ENCODE results near the gene ADAMTS2. TPM values are rescaled to one million over a fixed set of nuclear protein-coding genes. Genes with fewer than 3 reads are reported as not detected.
A peak's percentile ranks its signal among the peaks of the same experiment; 100 is the strongest.

ADAMTS2 gene
- total and polyA plus RNA-seq, 2 of the 8 experiments (the other 6 are each of a cell fraction or from before 2014, with no cell fraction given): 6.6 to 7.3 TPM

DNA sequence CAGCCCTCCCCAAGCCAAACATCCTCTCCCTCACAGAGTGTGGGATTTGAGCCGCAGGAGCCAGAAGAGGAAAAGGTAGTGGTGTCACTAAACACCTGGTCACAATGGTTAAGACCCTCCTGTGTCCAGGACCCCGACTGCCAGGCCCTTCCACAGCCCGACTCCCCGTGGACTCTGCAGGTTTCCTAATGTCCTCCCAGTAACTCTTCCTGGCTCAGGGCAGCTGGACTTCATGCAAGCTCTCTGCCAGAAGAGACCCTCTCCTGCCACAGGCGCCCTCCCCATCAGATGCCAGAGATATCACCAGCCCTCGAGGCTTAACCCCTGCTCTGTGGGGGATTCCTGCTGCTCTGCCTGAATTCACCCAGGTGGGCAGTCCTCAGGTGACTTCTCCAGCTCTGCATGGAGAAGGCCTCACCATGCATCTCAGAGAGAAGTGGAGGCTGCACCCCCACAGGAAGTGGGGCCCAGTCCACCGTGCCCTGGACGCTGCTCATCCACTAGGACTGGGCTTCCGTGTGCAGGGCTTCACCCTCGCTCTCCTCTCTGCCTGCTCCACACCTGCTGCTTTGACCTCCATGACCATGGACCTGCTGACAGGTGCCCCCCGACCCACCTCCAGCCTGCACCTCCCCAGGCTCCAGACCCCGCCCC, 111.2 kb downstream of the ADAMTS2 start:
- DNase-seq (ENCODE audit: low read depth in 1 of 2, low spot score in 2 of 2) (no peak), FAIRE-seq (no peak)
- no peak overlapping the region for H3K4me3 ChIP-seq (ENCODE audit: extremely low read depth in 1 of 4, insufficient read depth in 2 of 4, low read depth in 3 of 4, low read length in 4 of 4)
- H3K14ac ChIP-seq (ENCODE audit: insufficient read length): no peak overlapping the region
- H4K91ac ChIP-seq (replicated peaks; ENCODE audit: insufficient read length, low read length): no peak overlapping the region
- peaks cover 0 to under 1% (median 0%) of the 10 kb centered on the region in 4 experiments; a peak in 2 of 7 replicates for H3K4me1 ChIP-seq (replicated peaks in 1 of 4; ENCODE audit: control insufficient read depth in 3 of 4, insufficient read depth in 4 of 4, low read length in 3 of 4)
- H3K4ac ChIP-seq (replicated peaks; ENCODE audit: insufficient read length, low read depth, low read length): no peak overlapping the region
- H3K27ac ChIP-seq (ENCODE audit: low read depth, low read length): no peak overlapping the region
- CTCF ChIA-PET (ENCODE audit: partially characterized antibody): interaction anchor here (0.9 to 1.9 kb wide), 3 partner anchors 24 to 42 kb away, joined by 3 to 4 read pairs (median 4); no protein-coding TSS in a partner anchor
- no peak overlapping the region for H2AK5ac ChIP-seq (ENCODE audit: low read depth, low read length)
- H3K18ac ChIP-seq (ENCODE audit: extremely low read depth, low read length): no peak overlapping the region
- no peak overlapping the region for H2BK12ac ChIP-seq (ENCODE audit: low read depth, low read length)
- no peak overlapping the region for H2BK120ac ChIP-seq (replicated peaks; ENCODE audit: low read depth, low read length)
- H3K36me3 ChIP-seq (ENCODE audit: control insufficient read depth in 2 of 4, insufficient read depth in 4 of 4, low read length in 3 of 4): no peaks in the 10 kb centered on the region; a peak in 1 of 8 replicates
- H3K4me2 ChIP-seq (ENCODE audit: insufficient read depth in 1 of 2, low read depth in 2 of 2, low read length in 2 of 2): no peak overlapping the region
- no peak overlapping the region for H3K56ac ChIP-seq (replicated peaks; ENCODE audit: insufficient read length, low read depth, low read length)
- no peaks in the 10 kb centered on the region for H3K79me1 ChIP-seq (ENCODE audit: low read depth, low read length)
- H2AFZ ChIP-seq (ENCODE audit: low read length): no peak overlapping the region
- WGBS, 2 experiments (ENCODE audit: extremely low coverage in 1 of 2, insufficient coverage in 1 of 2, insufficient read length in 1 of 2, insufficient replicate concordance in 2 of 2, low coverage in 1 of 2, low lambda C conversion rate in 2 of 2, missing lambda C conversion rate in 1 of 2): 77% methylated on average over 8 of the region's 12 CpGs; no CpG with 5 or more reads in 1 of the 2 experiments
- no peak overlapping the region for H3K23ac ChIP-seq (ENCODE audit: insufficient read length)
- H4K8ac ChIP-seq (ENCODE audit: extremely low read depth, insufficient read depth, low read length): no peak overlapping the region
- no peaks in the 10 kb centered on the region for H4K20me1 ChIP-seq (replicated peaks in 1 of 2; ENCODE audit: control insufficient read depth in 1 of 2, insufficient read depth in 2 of 2, low read length in 2 of 2)
- H3K79me2 ChIP-seq (ENCODE audit: control insufficient read depth in 1 of 2, insufficient read depth in 2 of 2, low read length in 2 of 2): no peaks in the 10 kb centered on the region
- H2BK5ac ChIP-seq (ENCODE audit: low read depth, low read length): peak overlapping the region; percentile 23; the same call in 1 of the 2 replicates
- H2BK20ac ChIP-seq (ENCODE audit: low read length): no peak overlapping the region
- H4K5ac ChIP-seq (ENCODE audit: insufficient read length, low read depth, low read length): no peak overlapping the region
- no peak overlapping the region for H3K9ac ChIP-seq (replicated peaks in 1 of 4; ENCODE audit: extremely low read depth in 1 of 4, low read depth in 3 of 4, low read length in 3 of 4)
- H3K9me3 ChIP-seq (ENCODE audit: insufficient read depth in 2 of 2, low read depth in 1 of 2, low read length in 1 of 2): peaks cover 4% of the 10 kb centered on the region in 2 experiments; a peak in 1 of 4 replicates
- no peaks in the 10 kb centered on the region for H3K27me3 ChIP-seq (replicated peaks in 1 of 4; ENCODE audit: control insufficient read depth in 3 of 4, extremely low read depth in 1 of 4, insufficient read depth in 3 of 4, low read length in 3 of 4)
- no peaks in the 10 kb centered on the region for H3K23me2 ChIP-seq (ENCODE audit: low read depth, low read length)
- POLR2A ChIA-PET (ENCODE audit: partially characterized antibody): no interaction called here
- H2BK15ac ChIP-seq (ENCODE audit: low read length): no peak overlapping the region
- no peak for TF ChIP-seq CTBP2 (IDR thresholded peaks at IDR 0.05; ENCODE audit: borderline replicate concordance, insufficient read depth, insufficient read length, low read length)
- TF ChIP-seq CBX8 (IDR thresholded peaks at IDR 0.05; ENCODE audit: borderline replicate concordance, low read depth, low read length): no peak
- no peak for TF ChIP-seq NANOG (IDR thresholded peaks at IDR 0.05; ENCODE audit: insufficient read depth, low read depth, low read length, poor library complexity, severe bottlenecking)
- no peak for TF ChIP-seq HDAC2 (IDR thresholded peaks at IDR 0.05; ENCODE audit: borderline replicate concordance in 1 of 2, low read depth in 2 of 2, low read length in 2 of 2)
- no peak for TF ChIP-seq CEBPB (IDR thresholded peaks at IDR 0.05; ENCODE audit: low read depth, low read length)
- TF ChIP-seq YY1 (IDR thresholded peaks at IDR 0.05; ENCODE audit: low read depth, low read length): no peak
- no peak for TF ChIP-seq POU5F1 (IDR thresholded peaks at IDR 0.05; ENCODE audit: low read depth, low read length)
- no peak for TF ChIP-seq TAF1 (IDR thresholded peaks at IDR 0.05; ENCODE audit: low read depth, low read length)
- TF ChIP-seq RAD21 (IDR thresholded peaks at IDR 0.05 in 1 of 2, conservative IDR thresholded peaks at IDR 0.05 in 1 of 2; ENCODE audit: low read depth in 2 of 2, low read length in 2 of 2): no peak
- no peak for TF ChIP-seq RNF2 (IDR thresholded peaks at IDR 0.05; ENCODE audit: borderline replicate concordance, low read depth, low read length, missing control alignments, poor library complexity, severe bottlenecking)
- TF ChIP-seq ZNF274 (IDR thresholded peaks at IDR 0.05; ENCODE audit: borderline replicate concordance, extremely low read depth, low read length): no peak
- no peak for TF ChIP-seq POLR2AphosphoS5 (IDR thresholded peaks at IDR 0.05; ENCODE audit: low read depth, low read length)
